ENCODE measurements around the gene ADPRM. TPM values are rescaled to one million over a fixed set of nuclear protein-coding genes. Genes with fewer than 3 reads are reported as not detected.

The ADPRM gene
- polyA plus RNA-seq, 2 of the 4 experiments (the other 2 are of a cell fraction): 8.3 to 25.2 TPM

- CTCF ChIA-PET: interaction anchor here (0.7 kb wide), 2 partner anchors 15 to 35 kb away, joined by 3 read pairs; no protein-coding TSS in a partner anchor
- no peak overlapping the region for H3K4me3 ChIP-seq
Measured at GRCh38 chr17:10756185-10756584, 58.8 kb downstream of the ADPRM start.

GRCh38 chr17:10756619-10757018 lies 59.2 kb downstream of the ADPRM start:
- POLR2A ChIA-PET: no interaction called here
- FAIRE-seq (no peak), ATAC-seq (no peak; a peak in 1 of 6 replicates), DNase-seq (ENCODE audit: low read depth in 1 of 2, low spot score in 1 of 2) (no peak)
- 35% methylated on average over 2 of the region's 2 CpGs for WGBS (ENCODE audit: missing lambda C conversion rate)
- Histone ChIP-seq H3K27ac (no peak overlapping the region), H3K4me3 (no peak overlapping the region), H3K4me2 (peak overlapping the region; percentile 20; the same call in 1 of the 3 replicates), H3K9me3 (no peaks in the 10 kb centered on the region), H3K4me1 (no peaks in the 10 kb centered on the region)
- TF ChIP-seq PBX3 (IDR thresholded peaks at IDR 0.05) (no peak), EHMT2 (IDR thresholded peaks at IDR 0.05; ENCODE audit: low read depth) (no peak), CEBPB (IDR thresholded peaks at IDR 0.05) (no peak), CHD2 (IDR thresholded peaks at IDR 0.05; ENCODE audit: low read length, partially characterized antibody) (no peak), JUN (IDR thresholded peaks at IDR 0.05) (no peak), RNF2 (IDR thresholded peaks at IDR 0.05; ENCODE audit: borderline replicate concordance, low read depth) (no peak), GATA3 (IDR thresholded peaks at IDR 0.05; ENCODE audit: borderline replicate concordance) (no peak), ZC3H11A (IDR thresholded peaks at IDR 0.05) (no peak), BHLHE40 (IDR thresholded peaks at IDR 0.05; ENCODE audit: low read depth, low read length) (no peak), POLR2A (IDR thresholded peaks at IDR 0.05; ENCODE audit: low read length) (no peak), RAD21 (conservative IDR thresholded peaks at IDR 0.05 in 1 of 2, IDR thresholded peaks at IDR 0.05 in 1 of 2) (no peak), RARB (CRISPR knock-in tag; IDR thresholded peaks at IDR 0.05) (no peak), RCOR1 (IDR thresholded peaks at IDR 0.05; ENCODE audit: low read depth, low read length) (no peak), RFX5 (IDR thresholded peaks at IDR 0.05) (no peak), ZFP36 (IDR thresholded peaks at IDR 0.05; ENCODE audit: borderline replicate concordance, partially characterized antibody) (no peak), SMC3 (IDR thresholded peaks at IDR 0.05) (no peak), POLR2AphosphoS2 (conservative IDR thresholded peaks at IDR 0.05; ENCODE audit: low read length) (no peak), EP300 (IDR thresholded peaks at IDR 0.05) (no peak)
- CTCF ChIA-PET: interaction anchor here (1.2 to 2.6 kb wide), 2 partner anchors 16 to 57 kb away, joined by 3 to 12 read pairs; no protein-coding TSS in a partner anchor

More at GRCh38 chr17:10756185-10756584, 58.8 kb downstream of the ADPRM start:
- POLR2A ChIA-PET: no interaction called here
- H3K4me1 ChIP-seq: no peaks in the 10 kb centered on the region
- TF ChIP-seq HEYL (CRISPR knock-in tag; IDR thresholded peaks at IDR 0.05): no peak
- no peak for TF ChIP-seq HOXA7 (CRISPR knock-in tag; IDR thresholded peaks at IDR 0.05)
- 57% methylated on average over 1 of the region's 1 CpG for WGBS (ENCODE audit: missing lambda C conversion rate)
- DNase-seq (ENCODE audit: low read depth in 1 of 2, low spot score in 1 of 2) (no peak), ATAC-seq (no peak), FAIRE-seq (no peak)
- no peak overlapping the region for H3K4me2 ChIP-seq
- no peaks in the 10 kb centered on the region for H3K9me3 ChIP-seq
- no peak overlapping the region for H3K27ac ChIP-seq

GRCh38 chr17:10757067-10757466 lies 59.7 kb downstream of the ADPRM start:
- Histone ChIP-seq H3K4me3 (no peak overlapping the region), H3K4me1 (no peaks in the 10 kb centered on the region), H3K9me3 (no peaks in the 10 kb centered on the region), H3K4me2 (peak overlapping the region; percentile 20; the same call in 2 of the 3 replicates), H3K27ac (no peak overlapping the region)
- WGBS (ENCODE audit: missing lambda C conversion rate): 7% methylated on average over 6 of the region's 6 CpGs
- FAIRE-seq: no peak
- TF ChIP-seq MAX (IDR thresholded peaks at IDR 0.05) (no peak), EHF (CRISPR knock-in tag; IDR thresholded peaks at IDR 0.05) (no peak), POLR2AphosphoS2 (conservative IDR thresholded peaks at IDR 0.05; ENCODE audit: low read length) (no peak), SMC3 (IDR thresholded peaks at IDR 0.05) (no peak), TP53 (CRISPR knock-in tag; IDR thresholded peaks at IDR 0.05) (no peak)
- peak in 1 of 2 experiments; percentile 39 for DNase-seq (ENCODE audit: low read depth in 1 of 2, low spot score in 1 of 2)
- POLR2A ChIA-PET: no interaction called here
- ATAC-seq: peak in 1 of 2 experiments; percentile 45; a peak in 3 of 6 replicates
- CTCF ChIA-PET: interaction anchor here (1.2 to 2.6 kb wide), 3 partner anchors 16 to 57 kb away, joined by 3 to 12 read pairs (median 7); no protein-coding TSS in a partner anchor

All from A549 (cell line).